HFF-Myc (cell line): Measurements from ENCODE around the gene SECISBP2L.

ENCODE experiments used
- DNase-seq: peaks from one replicate; pipeline ENCODE4 v3.0.0-alpha.2; 2011; ENCODE audit warnings: low read depth; ENCODE audit errors: extremely low read depth
- H3K4me3 ChIP-seq: replicated peaks from 2 replicates; pipeline ENCODE4 v1.5.1; 2011; ENCODE audit warnings: low read depth, mild to moderate bottlenecking, control low read depth, low read length
- TF ChIP-seq, protein P1 (sequence below): IDR thresholded peaks from 2 replicates; pipeline ENCODE4 v1.5.1; 2012; ENCODE audit warnings: mild to moderate bottlenecking, low read depth, low read length, control low read depth; ENCODE audit errors: missing control alignments

SECISBP2L gene

DNA sequence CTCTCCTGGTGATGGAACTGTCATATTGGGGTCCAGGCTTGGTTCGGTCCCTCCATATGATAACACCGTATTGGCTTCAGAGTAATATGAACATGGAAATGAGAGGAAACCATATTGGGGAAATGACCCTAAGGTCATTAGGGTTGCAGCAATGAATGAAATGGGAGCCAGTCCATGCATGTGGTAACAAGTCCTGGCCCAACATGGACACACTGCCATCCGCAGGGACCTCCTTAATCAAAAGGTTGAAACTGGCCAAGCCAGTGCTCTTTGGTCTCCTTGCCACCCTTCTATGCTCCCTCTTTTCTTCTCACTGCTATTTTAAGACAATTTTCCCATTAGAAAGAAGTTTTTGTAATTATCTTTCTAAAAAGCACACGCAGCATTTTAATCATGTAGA, 90.9 kb downstream of the SECISBP2L start:
- H3K4me3 ChIP-seq: no peak overlapping the region
- TF ChIP-seq, protein P1, sequence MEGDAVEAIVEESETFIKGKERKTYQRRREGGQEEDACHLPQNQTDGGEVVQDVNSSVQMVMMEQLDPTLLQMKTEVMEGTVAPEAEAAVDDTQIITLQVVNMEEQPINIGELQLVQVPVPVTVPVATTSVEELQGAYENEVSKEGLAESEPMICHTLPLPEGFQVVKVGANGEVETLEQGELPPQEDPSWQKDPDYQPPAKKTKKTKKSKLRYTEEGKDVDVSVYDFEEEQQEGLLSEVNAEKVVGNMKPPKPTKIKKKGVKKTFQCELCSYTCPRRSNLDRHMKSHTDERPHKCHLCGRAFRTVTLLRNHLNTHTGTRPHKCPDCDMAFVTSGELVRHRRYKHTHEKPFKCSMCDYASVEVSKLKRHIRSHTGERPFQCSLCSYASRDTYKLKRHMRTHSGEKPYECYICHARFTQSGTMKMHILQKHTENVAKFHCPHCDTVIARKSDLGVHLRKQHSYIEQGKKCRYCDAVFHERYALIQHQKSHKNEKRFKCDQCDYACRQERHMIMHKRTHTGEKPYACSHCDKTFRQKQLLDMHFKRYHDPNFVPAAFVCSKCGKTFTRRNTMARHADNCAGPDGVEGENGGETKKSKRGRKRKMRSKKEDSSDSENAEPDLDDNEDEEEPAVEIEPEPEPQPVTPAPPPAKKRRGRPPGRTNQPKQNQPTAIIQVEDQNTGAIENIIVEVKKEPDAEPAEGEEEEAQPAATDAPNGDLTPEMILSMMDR: no peak
- DNase-seq: no peak

DNA sequence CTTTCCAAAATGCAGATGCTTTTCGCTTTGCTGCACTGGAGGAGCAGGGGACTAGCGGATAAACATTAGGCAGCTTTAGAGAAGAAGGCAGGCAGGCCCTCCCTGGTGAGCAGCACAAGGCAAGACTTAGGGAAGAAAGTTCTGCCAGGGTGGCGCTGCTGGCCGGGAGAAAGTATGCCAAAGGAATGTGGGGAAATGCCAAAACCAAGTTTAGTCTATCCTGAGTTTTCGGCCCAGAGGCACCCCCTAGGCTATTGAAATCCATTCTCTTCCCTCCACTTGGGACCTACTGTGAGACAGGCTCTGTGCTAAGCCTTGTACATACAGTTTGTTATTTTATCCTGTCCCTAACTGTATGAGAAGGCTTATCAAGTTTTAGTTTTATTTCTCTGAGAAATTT, 91.7 kb downstream of the SECISBP2L start:
- no peak for DNase-seq
- H3K4me3 ChIP-seq: no peak overlapping the region
- TF ChIP-seq, protein P1: no peak

DNA sequence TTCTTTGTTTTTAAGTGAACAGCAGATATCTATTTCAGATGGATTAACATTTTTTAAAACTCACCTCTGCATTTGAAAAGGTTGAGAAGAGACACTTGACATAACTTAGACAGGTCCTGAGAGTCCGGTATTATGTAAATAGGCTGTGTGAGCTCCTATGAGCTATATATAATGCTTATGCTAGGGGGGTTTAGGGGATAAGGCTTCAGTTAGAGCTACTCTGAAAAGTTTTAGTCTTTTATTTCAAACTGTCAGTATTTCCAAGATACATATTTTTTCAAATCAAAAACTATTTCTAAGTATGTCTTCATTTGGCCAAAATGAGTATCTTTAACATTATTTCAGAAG, 99.4 kb downstream of the SECISBP2L start:
- TF ChIP-seq, protein P1: no peak
- DNase-seq: no peak
- H3K4me3 ChIP-seq: no peak overlapping the region

GRCh38 chr15:48946074-48946839, 100.0 kb downstream of the SECISBP2L start:
- no peak overlapping the region for H3K4me3 ChIP-seq
- TF ChIP-seq, protein P1: no peak
- no peak for DNase-seq

DNA sequence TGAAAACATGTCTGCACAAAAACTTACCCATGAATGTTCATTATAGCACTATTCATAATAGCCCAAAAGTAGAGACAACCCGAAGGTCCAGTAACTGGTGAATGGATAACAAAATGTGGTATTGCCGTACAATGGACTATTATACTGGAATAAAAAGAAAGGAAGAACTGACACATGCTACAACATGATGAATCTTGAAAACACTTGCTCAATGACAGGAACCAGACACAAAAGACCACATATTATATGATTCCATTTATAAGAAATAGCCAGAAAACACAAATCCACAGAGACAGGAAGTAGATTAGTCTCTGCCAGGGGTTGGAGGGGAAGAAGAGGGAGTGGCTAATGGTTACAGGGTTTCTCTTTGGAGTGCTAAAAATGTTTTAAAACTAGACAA, 100.9 kb downstream of the SECISBP2L start:
- TF ChIP-seq, protein P1: no peak
- DNase-seq: no peak
- no peak overlapping the region for H3K4me3 ChIP-seq

- DNase-seq: no peak
- H3K4me3 ChIP-seq: no peak overlapping the region
- TF ChIP-seq, protein P1: no peak
These were observed 104.3 kb downstream of the SECISBP2L start for GRCh38 chr15:48941904-48942303.

DNA sequence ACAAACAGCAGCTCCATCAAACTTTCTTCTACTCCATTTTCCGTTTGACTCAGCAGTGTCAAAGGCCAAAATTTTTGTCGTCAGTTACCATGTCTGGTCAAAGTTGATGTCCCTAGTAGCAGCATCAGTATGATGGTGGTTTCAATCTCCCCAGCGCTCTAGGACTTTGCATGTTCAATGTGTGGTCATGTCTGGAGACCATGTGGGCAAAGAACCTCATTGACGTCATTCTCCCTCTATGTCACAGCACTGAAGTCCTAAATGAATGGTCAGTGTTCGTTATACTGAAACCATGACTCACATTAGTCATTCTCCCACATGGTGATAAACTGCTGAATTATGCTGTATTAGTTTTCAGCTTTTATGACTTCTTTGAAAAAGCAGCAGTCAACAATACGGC, 105.7 kb downstream of the SECISBP2L start:
- TF ChIP-seq, protein P1: no peak
- DNase-seq: peak; percentile 96
- no peak overlapping the region for H3K4me3 ChIP-seq
